Retinal pigment epithelial cell (primary cell): Measurements from ENCODE around the gene PLA2R1.

Experiments used
- DNase-seq: peaks from one replicate; pipeline ENCODE4 v3.0.0-alpha.2; 2010; ENCODE audit warnings: low read depth
- H3K4me3 ChIP-seq: 2 replicates; pipeline ENCODE4 v1.5.1; 2011; ENCODE audit warnings: mild to moderate bottlenecking, low read length, control low read depth, moderate library complexity
- CTCF ChIP-seq: conservative IDR thresholded peaks from 2 replicates; pipeline ENCODE4 v1.5.1; 2011; ENCODE audit warnings: low read depth, low read length, control low read depth, inconsistent platforms

PLA2R1 gene

GRCh38 chr2:159903443-159904126, 158.8 kb downstream of the PLA2R1 start:
- no peak for DNase-seq
- no peak overlapping the region for H3K4me3 ChIP-seq
- TF ChIP-seq CTCF, result no peak

GRCh38 chr2:159902722-159903121, 159.7 kb downstream of the PLA2R1 start:
- no peak overlapping the region for H3K4me3 ChIP-seq
- TF ChIP-seq CTCF, result no peak
- no peak for DNase-seq

- TF ChIP-seq CTCF, result no peak
Measured at GRCh38 chr2:159900343-159900742, 162.1 kb downstream of the PLA2R1 start.

GRCh38 chr2:159898441-159898840, 164.0 kb downstream of the PLA2R1 start:
- DNase-seq, result no peak
- peak; percentile 20 for TF ChIP-seq CTCF
- no peak overlapping the region for H3K4me3 ChIP-seq

More at GRCh38 chr2:159900343-159900742, 162.1 kb downstream of the PLA2R1 start:
- no peak overlapping the region for H3K4me3 ChIP-seq
- DNase-seq, result no peak

GRCh38 chr2:159897720-159898119, 164.7 kb downstream of the PLA2R1 start:
- no peak for DNase-seq
- TF ChIP-seq CTCF, result no peak
- H3K4me3 ChIP-seq, result no peak overlapping the region

GRCh38 chr2:159897081-159897480, 165.3 kb downstream of the PLA2R1 start:
- no peak for TF ChIP-seq CTCF
- DNase-seq, result peak; percentile 41
- no peak overlapping the region for H3K4me3 ChIP-seq
